GM21576 (cell line): ENCODE measurements around the gene COIL.
A peak's percentile ranks its signal among the peaks of the same experiment; 100 is the strongest.
"Not testable (repeated sequence)": the region's sequence is repeated elsewhere in the genome, so short reads cannot be mapped to it uniquely, and the experiment has no call there.

Experiments used
- ATAC-seq: cut with Tn5 transposase; IDR thresholded peaks from one replicate; pipeline ENCODE4 v1.9.1; 2021; ENCODE audit warnings: mild to moderate bottlenecking, moderate library complexity; ENCODE audit not compliant: unreplicated experiment

COIL gene

DNA sequence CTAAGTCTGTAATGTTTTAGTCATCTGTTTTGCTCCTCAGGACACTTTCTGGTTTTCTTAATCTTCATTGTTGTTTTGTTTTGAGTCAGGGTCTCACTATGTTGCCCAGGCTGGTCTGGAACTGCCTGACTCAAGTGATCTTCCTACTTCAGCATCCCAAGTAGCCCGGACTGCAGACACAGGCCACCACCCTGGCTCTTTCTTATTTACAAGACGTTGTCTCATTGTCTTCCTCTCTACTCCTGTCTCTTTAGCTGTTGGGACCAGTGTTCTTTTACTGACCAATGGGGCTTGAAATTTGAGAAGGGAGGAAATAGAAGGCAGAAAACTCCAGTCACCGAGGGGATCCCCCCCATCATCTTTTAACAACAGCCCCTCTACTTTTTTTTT, 18.2 kb upstream of the COIL start:
- no peak for ATAC-seq

DNA sequence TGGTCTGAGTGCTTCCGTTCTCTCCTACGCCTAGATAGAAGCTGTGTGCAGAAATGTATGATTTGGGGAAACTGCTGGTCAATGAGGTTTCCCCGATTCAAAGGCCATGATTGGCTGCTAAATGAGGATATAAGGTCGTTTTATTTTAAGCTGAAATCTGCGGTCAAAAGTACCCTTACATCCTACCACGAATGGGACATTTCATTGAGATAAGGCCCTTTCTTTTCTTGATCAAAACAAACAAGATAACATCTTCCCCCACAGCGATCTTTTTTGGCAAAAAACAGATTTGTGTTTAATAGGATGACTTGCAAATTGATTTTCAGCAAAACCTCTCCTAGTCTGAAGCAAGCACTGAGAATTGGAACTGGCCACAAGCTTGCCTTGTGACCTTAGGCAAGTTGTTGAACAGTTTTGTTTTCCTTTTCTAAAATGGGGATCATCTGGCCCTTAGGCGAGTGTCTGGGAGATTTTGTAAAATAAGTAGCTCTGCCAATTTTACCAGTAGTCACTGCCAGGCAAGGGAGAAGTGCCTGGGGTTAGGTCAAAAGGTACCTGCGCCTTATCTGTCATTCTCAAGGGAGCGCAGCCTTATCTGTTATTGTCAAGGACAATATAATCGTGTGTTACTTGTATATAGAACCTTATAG, 17.7 kb upstream of the COIL start:
- ATAC-seq, result peak; percentile 38

DNA sequence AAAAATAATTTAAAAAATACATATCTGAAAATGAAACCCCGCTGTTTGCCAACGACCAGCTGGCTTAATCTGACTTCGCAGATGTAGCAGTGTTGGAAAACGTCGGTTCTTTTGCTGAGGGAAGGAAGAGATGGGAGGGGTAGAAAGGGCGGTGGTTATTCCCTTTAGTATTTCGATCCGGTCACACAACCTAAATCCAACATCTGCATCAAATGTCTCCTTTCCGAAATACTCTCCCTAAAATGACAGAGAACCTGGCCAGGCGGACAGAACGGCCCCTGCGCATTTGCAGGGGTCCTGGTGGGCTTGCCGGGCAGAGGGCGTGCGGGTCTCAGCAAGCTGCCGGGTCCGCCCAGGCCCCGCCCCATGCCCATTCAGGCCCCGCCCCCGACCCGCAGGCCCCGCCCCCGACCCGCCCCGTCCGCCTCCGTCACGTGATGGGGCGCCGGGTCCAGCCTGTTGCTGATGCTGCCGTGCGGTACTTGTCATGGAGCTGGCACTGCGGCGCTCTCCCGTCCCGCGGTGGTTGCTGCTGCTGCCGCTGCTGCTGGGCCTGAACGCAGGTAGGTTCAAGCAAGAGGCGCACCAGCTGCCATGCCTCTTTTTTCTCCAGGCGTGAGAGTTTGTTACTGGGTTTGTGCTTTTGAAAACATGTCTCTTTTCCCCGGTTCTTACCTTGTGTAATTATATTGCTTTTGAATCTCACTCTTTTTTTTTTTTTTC, 17.0 kb upstream of the COIL start, which contains the start of gene SCPEP1:
SCPEP1 (plus strand) TSS at position 459 of the 723 bp plus-strand sequence; CDS start at position 488, 29 bp downstream.
- peak; percentile 61 for ATAC-seq

DNA sequence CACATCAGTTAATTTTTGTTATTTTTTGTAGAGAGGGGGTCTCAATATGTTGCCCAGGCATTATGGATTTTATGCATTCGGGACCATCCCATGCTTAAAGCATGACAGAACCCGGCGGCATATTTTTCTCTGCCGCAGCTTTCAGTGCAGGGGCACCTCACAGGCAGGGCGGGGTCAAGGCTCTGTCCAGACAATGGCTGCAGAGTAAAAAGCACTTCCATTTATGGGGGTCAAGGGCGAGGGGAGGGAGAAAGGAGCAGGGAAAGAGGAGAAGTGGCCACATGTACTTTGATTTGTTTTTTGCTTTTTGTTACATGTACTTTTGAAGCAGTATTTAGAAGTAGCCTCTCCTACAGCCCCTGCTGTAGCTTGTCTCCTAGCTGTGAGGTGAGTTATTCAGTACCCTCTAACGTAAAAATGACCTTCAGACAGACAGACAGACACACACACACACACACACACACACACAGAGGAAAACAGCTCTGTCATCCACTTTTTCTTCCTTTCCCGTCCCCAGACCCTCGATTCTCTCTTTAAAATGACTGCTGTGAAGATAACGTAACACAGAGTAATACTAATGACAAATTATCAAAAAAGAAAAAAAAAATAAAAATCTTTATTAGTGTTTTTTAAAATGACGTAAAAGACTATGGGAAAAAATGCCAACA, 16.2 kb upstream of the COIL start:
- no peak for ATAC-seq

DNA sequence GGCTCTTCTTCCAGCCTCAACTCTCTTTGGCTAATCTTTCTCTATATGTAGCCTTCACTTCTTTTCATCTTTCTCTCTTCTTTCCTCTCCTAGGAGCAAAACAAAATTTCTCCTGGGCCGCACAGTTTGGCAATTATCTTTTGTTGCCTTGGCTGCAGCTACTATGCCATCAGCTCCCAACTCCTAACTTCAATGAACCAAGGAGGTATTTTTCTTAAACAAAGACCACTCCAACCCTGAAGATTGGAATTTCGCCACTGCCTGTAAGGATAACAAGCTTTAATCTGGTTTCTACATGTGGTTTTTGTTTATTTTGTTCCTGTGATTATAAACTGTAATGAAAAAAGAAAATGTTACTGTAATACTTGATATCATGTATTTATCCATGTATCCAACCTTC, 14.8 kb upstream of the COIL start:
- ATAC-seq, result no peak

DNA sequence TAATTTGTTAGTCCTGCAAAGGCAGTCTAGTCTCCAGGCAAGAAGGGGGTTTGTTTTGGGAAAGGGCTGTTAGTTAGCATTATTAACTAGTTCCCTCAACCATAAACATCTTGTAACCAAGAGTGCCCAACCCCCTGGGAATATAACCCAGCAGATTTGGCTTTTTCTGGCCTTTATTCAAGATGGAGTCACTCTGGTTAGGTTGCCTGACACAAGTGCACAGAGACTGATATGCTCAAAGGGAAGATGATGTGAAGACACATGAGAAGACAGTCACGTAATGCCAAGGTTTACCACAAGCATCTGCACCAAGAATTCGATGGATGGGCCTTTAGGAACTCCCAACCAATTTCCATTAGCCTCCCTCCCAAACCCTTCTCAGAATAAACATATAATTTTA, 13.2 kb upstream of the COIL start:
- ATAC-seq, result no peak

DNA sequence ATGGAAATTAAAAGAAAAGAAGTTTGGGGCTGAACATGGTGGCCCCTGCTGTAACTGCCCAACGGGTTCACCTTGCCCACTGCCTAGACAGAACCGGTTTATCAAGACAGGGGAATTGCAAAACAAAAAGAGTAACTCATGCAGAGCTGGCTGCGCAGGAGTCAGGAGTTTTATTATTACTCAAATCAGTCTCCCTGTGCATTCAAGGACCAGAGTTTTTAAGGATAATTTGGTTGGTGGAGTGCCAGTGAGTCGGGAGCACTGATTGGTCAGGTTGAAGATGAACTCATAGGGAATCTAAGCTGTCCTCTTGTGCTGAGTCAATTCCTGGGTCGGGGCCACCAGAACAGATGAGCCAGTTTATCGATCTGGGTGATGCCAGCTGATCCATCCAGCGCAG, 12.7 kb upstream of the COIL start:
- ATAC-seq, result no peak

DNA sequence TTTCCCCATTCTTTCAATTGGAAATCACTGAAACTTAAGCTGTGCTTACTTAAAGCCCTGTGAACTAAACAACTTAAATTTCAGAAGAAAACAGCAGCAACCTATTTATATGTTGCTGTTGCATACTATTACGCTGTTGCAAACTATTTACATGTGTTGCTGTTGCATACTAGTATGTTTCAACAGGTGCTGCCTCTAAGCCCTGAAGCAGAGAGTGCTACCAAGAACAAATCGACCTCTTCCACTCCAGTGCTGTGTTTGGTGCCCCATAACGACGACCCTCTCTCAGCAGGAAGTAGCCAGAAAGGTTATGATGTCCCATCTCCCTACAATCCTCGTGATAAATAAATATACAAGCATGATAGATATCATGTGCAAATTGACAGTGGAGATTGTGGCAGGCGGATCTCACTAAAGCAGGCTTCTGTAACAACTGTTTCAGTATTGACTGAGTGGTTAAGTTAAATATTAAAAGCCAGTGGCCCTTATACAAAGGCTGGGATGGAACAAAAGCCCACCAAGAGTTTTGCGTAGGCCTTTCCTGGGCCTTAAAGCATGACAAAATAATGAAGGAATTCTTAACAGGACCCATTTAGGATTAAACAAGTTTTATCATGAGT, 11.4 kb upstream of the COIL start:
- ATAC-seq, result no peak

DNA sequence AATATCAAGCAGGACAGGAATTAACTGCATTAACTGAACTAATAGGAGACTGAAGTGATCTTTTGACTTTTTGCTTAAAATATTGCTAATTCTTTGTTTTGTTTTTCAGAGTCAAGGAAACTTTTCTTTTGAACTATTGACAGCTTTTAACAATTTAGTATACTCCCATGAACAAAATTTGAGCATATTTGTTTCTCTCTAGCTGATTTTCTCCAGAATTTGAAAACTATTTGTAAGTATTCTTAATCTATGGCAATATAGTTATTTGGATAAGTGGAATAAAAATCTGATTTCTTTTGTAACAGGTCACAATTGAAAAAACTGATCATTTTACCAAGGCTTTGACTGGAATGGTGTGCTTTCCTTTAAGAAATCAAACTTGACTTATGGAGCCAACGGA, 10.1 kb upstream of the COIL start:
- no peak for ATAC-seq

DNA sequence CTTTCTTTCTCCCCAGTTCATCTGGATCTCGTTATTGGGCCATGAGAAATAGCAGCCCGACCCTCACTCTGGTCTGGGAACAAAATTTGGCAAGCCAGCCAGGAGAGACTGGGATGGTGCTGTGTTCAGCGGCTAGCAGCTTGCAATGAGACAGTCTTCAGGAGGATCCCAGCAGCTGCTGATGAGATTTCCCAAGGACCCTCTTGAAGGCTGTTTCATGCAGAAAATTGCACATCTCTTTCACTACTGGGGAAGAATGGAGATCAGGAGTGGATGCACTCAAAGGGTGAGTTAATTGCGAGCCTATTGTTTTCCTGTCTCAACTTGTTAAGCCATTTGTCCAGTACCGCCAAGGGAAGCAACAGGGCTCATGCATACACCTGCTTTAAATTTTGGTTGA, 5.5 kb upstream of the COIL start:
- ATAC-seq, result no peak

DNA sequence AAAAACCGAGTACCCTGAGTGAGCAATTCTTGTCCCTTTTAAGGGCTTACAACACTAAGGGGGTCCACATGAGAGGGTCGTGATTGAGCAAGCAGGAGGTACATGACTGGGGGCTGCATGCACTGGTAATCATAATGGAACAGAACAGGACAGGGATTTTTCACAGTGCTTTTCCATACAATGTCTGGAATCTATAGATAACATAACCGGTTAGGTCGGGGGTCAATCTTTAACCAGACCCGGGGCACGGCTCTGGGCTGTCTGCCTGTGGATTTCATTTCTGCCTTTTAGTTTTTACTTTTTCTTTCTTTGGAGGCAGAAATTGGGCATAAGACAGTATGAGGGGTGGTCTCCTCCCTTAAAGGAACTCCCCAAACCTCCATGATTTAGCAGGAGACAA, 4.8 kb upstream of the COIL start:
- not testable (repeated sequence) for ATAC-seq

DNA sequence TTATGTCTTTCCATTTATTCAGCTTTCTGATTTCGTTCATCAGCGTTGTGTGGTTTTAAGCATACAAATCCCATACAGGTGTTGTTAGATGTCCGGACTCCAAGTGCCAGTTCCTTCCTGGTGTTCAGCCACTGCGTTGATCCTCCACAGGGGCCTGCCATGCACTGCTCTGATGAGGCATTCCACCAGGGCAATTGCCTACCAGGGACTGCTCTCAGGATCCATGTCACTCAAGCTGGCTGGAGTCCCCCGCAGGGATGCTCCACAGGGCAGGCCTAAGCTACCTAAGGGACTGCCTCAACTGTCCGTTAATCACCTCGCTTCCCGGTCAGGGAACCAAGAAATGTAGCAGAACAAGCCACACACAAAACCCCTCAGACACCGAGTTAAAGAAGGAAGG, 4.4 kb upstream of the COIL start:
- ATAC-seq, result not testable (repeated sequence)

DNA sequence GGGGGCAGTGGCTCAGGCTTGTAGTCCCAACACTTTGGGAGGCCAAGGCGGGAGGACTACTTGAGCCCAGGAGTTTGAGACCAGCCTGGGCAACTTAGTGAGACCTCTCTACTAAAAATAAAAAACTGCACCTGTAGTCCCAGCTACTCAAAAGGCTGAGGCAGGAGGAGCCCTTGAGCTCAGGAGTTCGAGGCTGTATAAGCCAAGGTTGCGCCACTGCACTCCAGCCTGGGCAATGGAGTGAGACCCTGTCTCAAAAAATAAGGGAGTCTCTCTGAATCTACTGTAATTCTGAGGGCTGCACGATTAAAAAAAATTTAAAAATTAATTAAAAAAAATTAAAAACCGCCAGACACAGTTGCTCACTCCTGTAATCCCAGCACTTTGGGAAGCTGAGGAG, 3.9 kb downstream of the COIL start:
- no peak for ATAC-seq

DNA sequence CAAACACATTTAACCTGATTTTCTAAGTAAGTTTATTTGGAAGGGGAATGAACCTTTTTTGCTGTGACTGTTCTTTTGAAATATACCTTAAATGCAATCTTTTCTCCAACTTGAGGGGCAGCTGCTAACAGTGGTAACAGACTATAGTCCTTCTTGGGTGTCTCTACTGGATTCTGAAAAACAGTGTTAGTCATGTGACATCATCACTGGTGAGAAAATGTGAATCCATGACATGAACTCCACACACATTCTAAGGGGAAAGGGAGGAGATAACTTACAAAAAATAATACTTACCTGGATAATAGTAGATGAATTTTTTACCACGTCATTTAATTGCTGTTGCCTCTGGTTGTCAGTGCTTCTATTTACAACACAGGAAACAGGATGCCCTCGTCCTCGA, 11.3 kb downstream of the COIL start:
- no peak for ATAC-seq

DNA sequence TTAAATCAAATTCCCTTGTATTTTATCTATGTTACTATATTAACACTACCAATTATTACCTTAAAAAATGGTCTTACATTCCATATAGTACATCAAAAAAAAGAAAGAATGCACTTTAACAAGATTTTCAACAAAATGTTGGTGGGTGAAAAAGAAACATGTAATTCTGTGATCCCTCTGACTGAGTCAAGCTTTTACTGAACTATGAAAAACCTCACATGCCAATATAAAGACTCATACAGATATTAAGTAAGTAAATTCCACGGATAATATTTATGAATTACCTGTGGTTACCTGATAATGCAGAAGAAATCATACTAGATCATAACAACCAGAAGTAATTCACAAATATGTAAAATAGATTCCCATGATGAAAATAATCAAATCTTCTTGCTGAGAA, 12.4 kb downstream of the COIL start:
- no peak for ATAC-seq

DNA sequence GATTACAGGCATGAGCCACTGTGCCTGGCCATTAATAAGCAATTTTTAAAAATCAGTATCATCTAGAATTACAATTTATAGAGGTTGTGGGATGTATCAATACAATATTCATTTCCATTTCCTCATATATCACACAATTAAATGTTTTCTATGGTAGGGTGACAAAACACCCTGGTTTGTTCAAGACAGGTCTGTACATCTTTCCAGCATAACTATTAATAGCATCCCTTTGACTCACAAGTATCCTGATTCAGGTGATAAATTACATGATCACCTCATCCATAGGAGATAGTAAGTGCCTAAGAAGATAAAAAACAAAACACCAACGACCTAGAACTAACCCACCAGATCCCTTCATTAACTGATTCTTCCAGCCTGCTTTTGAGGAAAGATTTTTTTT, 13.1 kb downstream of the COIL start:
- ATAC-seq, result no peak

DNA sequence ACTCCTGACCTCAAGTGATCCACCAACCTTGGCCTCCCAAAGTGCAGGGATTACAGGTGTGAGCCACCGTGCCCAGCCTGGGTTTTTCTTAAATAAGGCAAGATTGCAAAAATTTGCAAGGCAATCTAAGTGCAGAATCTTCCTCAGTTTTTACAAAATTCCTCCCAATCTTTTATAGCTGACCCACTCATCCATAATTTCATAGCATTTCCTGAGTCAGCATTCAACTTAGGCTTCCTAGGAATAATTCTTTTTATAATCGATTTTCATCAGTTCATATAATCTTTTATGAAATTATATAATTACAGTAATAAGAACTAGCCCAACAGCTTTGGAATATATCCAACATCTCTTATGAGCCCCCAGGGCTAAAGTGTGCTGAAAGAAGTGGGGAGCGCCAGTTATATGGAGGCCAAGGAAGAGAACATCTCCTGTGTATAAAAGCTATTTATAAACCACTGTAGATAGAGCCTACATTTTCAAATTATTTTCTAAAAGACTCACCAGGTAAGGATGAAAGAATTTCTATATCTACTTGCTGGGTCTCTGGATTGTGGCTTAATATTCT, 14.8 kb downstream of the COIL start:
- no peak for ATAC-seq

DNA sequence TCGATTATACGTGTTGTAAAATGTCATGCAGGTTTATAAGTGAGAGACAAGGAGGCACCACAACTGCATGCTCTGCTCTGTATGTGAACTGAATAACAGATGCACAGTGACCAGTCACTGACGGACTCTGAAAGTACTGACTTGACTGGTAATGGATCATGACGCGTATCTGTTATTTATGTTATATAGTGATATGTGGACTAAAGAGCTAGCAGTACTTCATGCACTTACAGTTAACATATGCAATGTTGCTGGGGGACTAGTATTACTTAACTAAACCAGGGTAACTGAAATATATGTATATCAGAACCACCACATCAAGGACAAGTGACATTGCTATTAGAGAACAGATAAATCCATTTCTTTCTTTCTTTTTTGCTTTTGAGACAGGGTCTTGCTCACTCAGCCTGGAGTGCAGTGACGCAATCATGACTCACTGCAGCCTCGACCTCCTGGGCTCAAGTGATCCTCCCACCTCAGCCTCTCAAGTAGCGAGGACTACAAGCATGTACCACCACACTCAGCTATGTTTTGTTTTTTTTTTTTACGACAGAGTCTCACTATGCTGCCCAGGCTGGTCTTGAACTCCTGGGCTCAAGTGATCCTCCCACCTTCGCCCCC, 17.2 kb downstream of the COIL start:
- ATAC-seq, result no peak

DNA sequence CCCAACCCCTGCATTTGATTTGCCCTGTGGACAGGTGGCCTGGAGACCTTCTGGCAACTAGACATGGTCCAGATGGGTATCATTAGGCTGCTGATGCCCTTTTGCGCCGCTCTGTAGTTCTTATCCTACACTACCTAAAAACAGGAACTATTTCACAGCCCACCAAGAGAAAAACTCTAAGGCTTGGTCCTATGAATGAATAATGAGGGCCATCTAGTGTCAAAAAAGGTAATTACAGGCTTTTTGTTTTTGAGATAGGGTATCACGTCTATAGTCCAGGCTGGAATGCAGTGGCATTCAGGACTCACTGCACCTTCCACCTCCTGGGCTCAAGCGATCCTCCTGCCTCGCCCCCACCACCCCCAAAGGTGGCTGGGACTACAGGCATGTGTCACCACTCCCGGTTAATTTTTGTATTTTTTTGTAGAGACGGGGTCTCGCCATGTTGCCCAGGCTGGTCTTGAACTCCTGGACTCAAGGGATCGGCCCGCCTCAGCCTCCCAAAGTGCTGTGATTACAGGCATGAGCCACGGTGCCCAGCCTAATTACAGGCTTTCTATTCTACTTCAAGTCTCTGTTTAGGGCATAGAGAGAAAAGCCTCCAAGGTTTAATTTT, 20.9 kb downstream of the COIL start:
- no peak for ATAC-seq

DNA sequence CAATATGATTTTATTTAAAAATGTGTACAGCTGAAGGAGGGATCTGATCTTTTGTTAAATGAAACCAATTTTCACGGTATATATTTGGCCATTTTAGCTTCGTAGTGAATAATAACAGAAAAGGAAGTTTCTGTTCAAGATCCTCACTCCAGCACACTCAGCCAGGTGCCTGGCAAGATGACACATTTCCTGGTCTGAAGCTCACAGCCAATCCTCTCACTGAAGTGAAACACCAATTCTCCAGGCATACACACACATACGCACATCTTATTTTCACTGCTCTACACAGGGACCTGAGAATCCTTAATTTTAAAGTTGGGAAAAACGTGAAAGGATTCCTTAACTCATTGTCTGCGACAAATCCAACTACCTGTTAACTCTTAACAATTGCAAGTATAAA, 22.6 kb downstream of the COIL start:
- not testable (repeated sequence) for ATAC-seq

DNA sequence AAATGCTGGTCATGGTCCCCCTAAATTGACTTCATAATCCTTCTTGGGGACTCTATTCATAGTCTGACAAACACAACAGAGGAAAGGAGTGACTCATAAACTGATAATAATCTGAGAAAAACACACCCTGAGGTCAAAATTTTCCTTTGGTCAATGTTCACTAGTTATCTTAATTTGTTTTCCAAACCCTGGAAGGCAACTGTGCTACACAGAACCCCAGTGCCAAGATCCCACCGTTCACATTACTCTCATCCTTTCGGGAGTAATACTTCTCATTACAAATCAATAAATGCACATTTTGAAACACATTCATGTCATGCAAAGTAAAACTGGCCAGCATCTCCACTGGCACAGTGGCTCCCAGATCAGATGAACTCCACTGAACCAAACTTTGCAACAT, 23.2 kb downstream of the COIL start:
- ATAC-seq, result no peak
